Ovary (tissue), 3 donors: ENCODE results near the gene RNFT2.

Experiments
- CTCF ChIP-seq, 3 donors: fragments of 450-650 bp in 2 of 3; fragments of 200-600 bp in 1 of 3; IDR thresholded peaks; one replicate each; pipeline versions ENCODE4 v1.5.1 to v1.8.0; 2016 to 2022; ENCODE audit warnings: antibody characterized with exemption in 3 of 3, mild to moderate bottlenecking in 1 of 3
- EP300 ChIP-seq: sonication (generic); formaldehyde crosslinking; IDR thresholded peaks from one replicate; pipeline ENCODE4 v1.6.1; 2017; ENCODE audit warnings: antibody characterized with exemption
- POLR2A ChIP-seq: fragments of 450-650 bp; IDR thresholded peaks from one replicate; pipeline ENCODE4 v1.6.1; 2017; ENCODE audit warnings: antibody characterized with exemption, mild to moderate bottlenecking, moderate library complexity
- donor health status: DM: no; HTN: no; CAD: no.

- no peak for TF ChIP-seq CTCF (IDR thresholded peaks at IDR 0.05)
- no peak for TF ChIP-seq POLR2A
- TF ChIP-seq EP300: no peak
Measured at GRCh38 chr12:116761499-116761898, 23.4 kb downstream of the RNFT2 start.
